ENCODE measurements around the gene PYGB.

The PYGB gene

DNA sequence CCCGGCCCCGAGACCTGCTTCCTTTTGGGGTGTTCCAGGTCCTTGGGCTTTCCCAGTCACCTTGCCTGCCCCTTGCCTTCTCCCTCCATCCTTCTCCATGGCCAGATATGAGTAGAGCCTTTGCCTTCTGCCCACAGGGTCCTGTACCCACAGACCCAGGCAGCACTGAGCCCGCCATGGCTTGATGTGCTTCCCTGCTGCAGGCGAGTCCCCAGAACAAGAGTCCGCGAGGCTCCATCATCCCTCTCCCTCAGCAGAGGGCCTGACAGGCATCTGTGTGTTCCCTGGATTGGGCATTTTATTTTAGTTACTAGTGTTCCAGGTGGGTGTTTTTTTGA lies 21.9 kb downstream of the PYGB start:
- no peak for DNase-seq (ENCODE audit: low read depth)
- TF ChIP-seq, protein P1, sequence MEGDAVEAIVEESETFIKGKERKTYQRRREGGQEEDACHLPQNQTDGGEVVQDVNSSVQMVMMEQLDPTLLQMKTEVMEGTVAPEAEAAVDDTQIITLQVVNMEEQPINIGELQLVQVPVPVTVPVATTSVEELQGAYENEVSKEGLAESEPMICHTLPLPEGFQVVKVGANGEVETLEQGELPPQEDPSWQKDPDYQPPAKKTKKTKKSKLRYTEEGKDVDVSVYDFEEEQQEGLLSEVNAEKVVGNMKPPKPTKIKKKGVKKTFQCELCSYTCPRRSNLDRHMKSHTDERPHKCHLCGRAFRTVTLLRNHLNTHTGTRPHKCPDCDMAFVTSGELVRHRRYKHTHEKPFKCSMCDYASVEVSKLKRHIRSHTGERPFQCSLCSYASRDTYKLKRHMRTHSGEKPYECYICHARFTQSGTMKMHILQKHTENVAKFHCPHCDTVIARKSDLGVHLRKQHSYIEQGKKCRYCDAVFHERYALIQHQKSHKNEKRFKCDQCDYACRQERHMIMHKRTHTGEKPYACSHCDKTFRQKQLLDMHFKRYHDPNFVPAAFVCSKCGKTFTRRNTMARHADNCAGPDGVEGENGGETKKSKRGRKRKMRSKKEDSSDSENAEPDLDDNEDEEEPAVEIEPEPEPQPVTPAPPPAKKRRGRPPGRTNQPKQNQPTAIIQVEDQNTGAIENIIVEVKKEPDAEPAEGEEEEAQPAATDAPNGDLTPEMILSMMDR (IDR thresholded peaks at IDR 0.05; ENCODE audit: low read depth, low read length), result no peak
- no peak for TF ChIP-seq MYC (IDR thresholded peaks at IDR 0.05; ENCODE audit: low read depth, low read length)
- TF ChIP-seq, protein P2, sequence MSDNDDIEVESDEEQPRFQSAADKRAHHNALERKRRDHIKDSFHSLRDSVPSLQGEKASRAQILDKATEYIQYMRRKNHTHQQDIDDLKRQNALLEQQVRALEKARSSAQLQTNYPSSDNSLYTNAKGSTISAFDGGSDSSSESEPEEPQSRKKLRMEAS (IDR thresholded peaks at IDR 0.05; ENCODE audit: low read depth, low read length), result no peak
- no peak for TF ChIP-seq POLR2A (IDR thresholded peaks at IDR 0.05; ENCODE audit: extremely low read depth, insufficient read length)
- no peak overlapping the region for H3K4me3 ChIP-seq (ENCODE audit: low read depth, low read length)

DNA sequence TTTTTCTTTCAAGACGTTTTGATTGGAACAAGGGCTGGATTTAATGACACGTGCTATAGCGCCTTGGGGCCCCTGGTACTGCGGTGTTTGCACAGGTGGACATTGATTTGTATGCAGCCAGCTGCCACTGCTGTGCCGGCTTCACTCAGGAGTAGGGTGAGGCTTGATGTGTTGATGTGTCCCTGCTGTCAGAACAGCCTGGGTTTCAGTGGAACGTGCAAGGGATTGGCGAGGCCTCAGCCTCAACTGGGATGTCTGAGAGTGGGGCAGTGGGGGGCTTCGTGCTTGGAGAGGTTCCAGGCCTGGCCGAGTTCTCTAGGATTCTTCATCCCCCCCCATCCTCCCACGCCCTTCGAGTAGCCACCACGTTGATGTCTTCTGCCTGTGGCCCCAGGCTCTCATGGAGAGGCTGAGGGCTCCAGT lies 23.0 kb downstream of the PYGB start:
- H3K4me3 ChIP-seq (ENCODE audit: low read depth, low read length), result no peak overlapping the region
- no peak for DNase-seq (ENCODE audit: low read depth)
- TF ChIP-seq, protein P2 (IDR thresholded peaks at IDR 0.05; ENCODE audit: low read depth, low read length), result no peak
- TF ChIP-seq, protein P1 (IDR thresholded peaks at IDR 0.05; ENCODE audit: low read depth, low read length), result no peak
- TF ChIP-seq POLR2A (IDR thresholded peaks at IDR 0.05; ENCODE audit: extremely low read depth, insufficient read length) (no peak), MYC (IDR thresholded peaks at IDR 0.05; ENCODE audit: low read depth, low read length) (no peak)

DNA sequence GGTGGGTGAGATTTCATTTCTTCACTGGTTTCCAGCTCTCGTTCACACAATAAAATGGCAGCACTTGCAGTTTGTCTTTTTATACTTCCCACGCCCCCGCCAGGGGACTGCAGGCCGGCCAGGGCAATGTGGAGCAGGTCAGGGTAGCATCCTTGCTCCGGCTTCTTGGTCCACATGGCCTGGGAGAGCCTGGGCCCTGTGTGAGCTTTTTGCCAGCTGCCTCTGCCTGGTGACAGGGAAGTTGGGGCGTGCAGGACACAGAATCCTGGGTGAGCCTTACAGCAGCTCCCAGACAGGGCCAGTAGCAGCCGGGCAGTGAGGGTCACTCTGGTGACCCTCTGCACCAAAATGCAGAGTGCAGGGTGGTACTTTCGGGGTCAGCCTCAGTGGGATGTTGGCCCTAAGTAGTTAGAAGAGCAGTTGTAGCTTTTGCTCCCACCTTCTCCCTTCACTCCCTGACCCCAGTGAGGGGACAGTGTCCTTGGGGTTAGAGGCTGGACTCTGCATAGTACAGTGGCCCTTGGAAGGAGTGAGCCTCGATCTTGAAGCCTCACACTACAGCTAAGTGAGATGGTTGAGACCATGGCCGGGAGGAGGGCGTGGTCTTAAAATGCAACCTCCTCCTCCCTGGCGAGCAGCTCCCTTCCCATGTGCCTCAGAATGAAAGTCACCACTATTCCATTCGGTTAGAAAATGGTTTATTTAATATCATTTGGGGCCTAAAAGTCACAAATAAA lies 23.8 kb downstream of the PYGB start:
- no peak for DNase-seq (ENCODE audit: low read depth)
- TF ChIP-seq MYC (IDR thresholded peaks at IDR 0.05; ENCODE audit: low read depth, low read length), result no peak
- TF ChIP-seq, protein P1 (IDR thresholded peaks at IDR 0.05; ENCODE audit: low read depth, low read length), result no peak
- TF ChIP-seq, protein P2 (IDR thresholded peaks at IDR 0.05; ENCODE audit: low read depth, low read length), result no peak
- no peak for TF ChIP-seq POLR2A (IDR thresholded peaks at IDR 0.05; ENCODE audit: extremely low read depth, insufficient read length)
- no peak overlapping the region for H3K4me3 ChIP-seq (ENCODE audit: low read depth, low read length)

DNA sequence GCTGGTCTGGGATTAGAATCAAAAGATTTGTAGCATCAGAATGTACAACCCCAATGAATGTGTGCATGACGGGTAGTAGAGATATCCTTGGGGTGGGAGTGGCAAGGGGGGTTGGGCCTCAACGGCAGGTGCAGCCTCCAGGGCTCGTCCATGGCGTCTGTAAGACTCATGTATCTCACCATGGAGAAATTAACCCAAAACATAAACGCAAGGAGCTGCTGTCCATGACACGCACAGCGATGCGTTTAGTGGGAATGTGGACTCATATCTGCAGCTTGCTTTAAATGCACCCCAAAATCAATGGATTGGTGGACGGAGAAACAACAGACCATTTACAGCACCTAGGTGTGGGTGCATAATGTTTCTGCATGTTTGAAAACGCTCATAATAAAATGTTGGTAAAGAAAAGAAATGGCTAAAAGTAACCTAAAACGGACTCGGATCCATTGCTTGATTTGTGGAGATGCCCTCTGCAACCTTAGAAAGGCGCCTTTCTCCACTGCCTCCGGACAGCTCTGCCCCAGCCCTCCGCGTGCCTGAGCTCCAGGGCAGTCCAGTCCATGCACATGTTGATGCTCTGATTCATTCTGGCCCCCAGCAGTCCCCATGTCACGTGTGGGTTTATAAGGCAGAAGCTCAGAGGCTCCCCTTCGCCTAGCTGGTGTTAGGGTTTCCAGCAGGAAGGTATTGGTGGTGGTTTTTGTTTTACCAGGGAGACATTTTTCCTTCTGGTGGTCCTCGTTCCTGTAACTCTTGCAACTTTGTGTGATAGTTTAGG lies 24.5 kb downstream of the PYGB start:
- H3K4me3 ChIP-seq (ENCODE audit: low read depth, low read length), result no peak overlapping the region
- DNase-seq (ENCODE audit: low read depth), result no peak
- TF ChIP-seq, protein P1 (IDR thresholded peaks at IDR 0.05; ENCODE audit: low read depth, low read length), result no peak
- no peak for TF ChIP-seq MYC (IDR thresholded peaks at IDR 0.05; ENCODE audit: low read depth, low read length)
- no peak for TF ChIP-seq POLR2A (IDR thresholded peaks at IDR 0.05; ENCODE audit: extremely low read depth, insufficient read length)

DNA sequence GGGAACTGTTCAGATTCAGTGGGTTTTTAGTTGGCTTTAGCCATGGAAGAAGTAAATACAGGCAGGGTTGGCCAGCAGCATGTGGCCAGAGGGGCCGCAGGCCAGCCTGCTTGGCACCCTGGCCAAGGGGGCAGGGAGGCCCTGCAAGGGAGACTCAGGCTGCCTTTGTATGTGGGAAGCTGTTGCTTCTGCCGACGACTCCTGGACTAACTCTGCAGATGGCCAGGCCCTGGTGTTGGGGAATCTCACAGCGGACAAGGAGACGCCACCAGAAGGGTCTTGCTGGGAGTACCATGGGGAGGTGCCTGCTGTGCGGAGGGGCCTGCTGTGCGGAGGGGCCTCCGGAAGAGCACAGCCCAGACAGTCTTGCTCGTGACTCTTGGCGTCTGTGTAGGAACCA lies 25.2 kb downstream of the PYGB start:
- no peak for DNase-seq (ENCODE audit: low read depth)
- TF ChIP-seq, protein P1 (IDR thresholded peaks at IDR 0.05; ENCODE audit: low read depth, low read length), result no peak
- TF ChIP-seq, protein P2 (IDR thresholded peaks at IDR 0.05; ENCODE audit: low read depth, low read length), result no peak
- TF ChIP-seq POLR2A (IDR thresholded peaks at IDR 0.05; ENCODE audit: extremely low read depth, insufficient read length) (no peak), MYC (IDR thresholded peaks at IDR 0.05; ENCODE audit: low read depth, low read length) (no peak)
- H3K4me3 ChIP-seq (ENCODE audit: low read depth, low read length), result no peak overlapping the region
